GM12892 (cell line): Measurements from ENCODE around the gene NAB1.
"Not testable (repeated sequence)": the region's sequence is repeated elsewhere in the genome, so short reads cannot be mapped to it uniquely, and the experiment has no call there.

Source experiments
- DNase-seq: peaks from one replicate; pipeline ENCODE4 v3.0.0; 2011; ENCODE audit not compliant: insufficient read length
- FAIRE-seq: peaks from 2 replicates; lab custom pipeline; 2011; peaks lifted over from hg19 to GRCh38; lab: Jason Lieb, UNC
- POLR2A ChIP-seq: IDR thresholded peaks from 2 replicates; pipeline ENCODE4 v1.6.1; 2011; ENCODE audit warnings: low read depth, low read length, control low read depth
- POLR2AphosphoS5 ChIP-seq: IDR thresholded peaks from 2 replicates; pipeline ENCODE4 v1.6.1; 2011; ENCODE audit warnings: low read depth, low read length, control low read depth
- TAF1 ChIP-seq: IDR thresholded peaks from 2 replicates; pipeline ENCODE4 v1.6.1; 2011; ENCODE audit warnings: low read depth, mild to moderate bottlenecking, control low read depth, low read length, borderline replicate concordance

NAB1 gene

DNA sequence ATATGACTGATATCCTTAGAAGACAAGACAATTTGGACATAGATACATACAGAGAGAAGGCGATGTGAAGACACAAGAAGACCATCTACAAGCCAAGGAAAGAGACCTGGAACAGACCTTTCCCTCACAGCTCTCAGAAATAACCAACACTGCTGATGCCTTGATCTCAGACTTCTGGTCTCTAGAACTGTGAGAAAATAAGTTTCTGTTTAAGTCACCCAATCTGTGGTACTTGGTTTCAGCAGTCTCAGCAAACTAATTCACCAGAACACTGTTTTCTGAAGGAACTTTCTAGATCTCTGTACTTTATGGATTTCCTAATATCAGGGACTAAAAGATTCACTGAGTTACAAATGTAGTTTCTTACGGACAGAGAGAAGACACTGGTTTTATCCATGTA, 58.8 kb downstream of the NAB1 start:
- DNase-seq = no peak
- TF ChIP-seq POLR2AphosphoS5 (no peak), TAF1 (no peak), POLR2A (no peak)
- FAIRE-seq = peak; percentile 65

DNA sequence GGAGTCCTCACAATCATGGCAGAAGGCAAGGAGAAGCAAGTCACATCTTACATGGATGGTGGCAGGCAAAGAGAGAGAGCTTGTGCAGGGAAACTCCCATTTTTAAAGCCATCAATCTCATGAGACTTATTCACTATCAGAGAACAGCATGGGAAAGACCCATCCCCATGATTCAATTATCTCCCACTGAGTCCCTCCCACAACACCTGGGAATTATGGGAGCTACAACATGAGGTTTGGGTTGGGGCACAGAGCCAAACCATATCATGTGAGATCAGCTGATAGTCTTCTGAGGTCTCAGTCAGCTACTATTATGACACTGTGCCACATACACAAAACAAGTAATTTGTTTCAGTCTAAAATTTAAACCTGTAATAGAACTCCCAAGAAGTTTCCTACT, 59.8 kb downstream of the NAB1 start:
- FAIRE-seq, DNase-seq: not testable (repeated sequence)

GRCh38 chr2:190711069-190711468, 62.2 kb downstream of the NAB1 start:
- FAIRE-seq = no peak
- no peak for DNase-seq
- no peak for TF ChIP-seq TAF1
- TF ChIP-seq POLR2A = no peak
- TF ChIP-seq POLR2AphosphoS5 = no peak

GRCh38 chr2:190713471-190713870, 64.6 kb downstream of the NAB1 start:
- DNase-seq (no peak), FAIRE-seq (no peak)
- no peak for TF ChIP-seq POLR2A
- TF ChIP-seq POLR2AphosphoS5 = no peak
- no peak for TF ChIP-seq TAF1

- TF ChIP-seq TAF1 (no peak), POLR2AphosphoS5 (no peak), POLR2A (no peak)
- FAIRE-seq (no peak), DNase-seq (no peak)
These were observed 66.1 kb downstream of the NAB1 start for GRCh38 chr2:190714958-190715357.

DNA sequence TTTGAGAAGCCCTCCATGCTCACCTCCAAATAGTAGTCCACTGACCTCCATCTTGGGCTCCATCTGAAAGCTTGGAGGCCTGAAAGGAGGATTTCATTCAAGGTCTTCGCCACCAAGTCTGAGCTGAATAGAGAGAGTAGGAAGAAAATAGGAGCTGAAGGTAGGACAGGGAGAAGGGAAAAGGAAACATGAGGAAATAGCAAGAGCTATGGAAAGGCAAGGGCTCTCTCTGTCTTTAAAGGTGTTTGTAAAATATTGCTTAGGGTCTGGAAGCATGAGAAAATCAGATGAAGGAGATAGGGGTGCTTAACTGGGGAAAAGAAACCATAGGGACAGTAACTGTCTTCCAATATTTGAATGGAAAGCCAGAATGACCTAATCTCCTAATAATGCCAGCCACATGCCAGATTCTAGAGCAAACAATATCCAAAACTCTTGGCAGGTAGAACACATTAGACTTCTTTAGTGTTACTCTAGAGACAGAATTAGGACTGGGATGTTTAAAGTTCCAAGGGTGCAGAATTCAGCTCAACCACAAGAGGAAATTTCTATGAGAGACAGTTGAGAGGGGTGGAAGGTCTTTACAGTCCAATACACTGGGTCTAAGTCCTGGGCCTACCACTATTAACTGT, 67.4 kb downstream of the NAB1 start:
- DNase-seq = no peak
- FAIRE-seq = no peak
- TF ChIP-seq TAF1 (no peak), POLR2A (no peak), POLR2AphosphoS5 (no peak)

- TF ChIP-seq POLR2AphosphoS5 (no peak), POLR2A (no peak), TAF1 (no peak)
- FAIRE-seq (no peak), DNase-seq (no peak)
These were observed 68.4 kb downstream of the NAB1 start for GRCh38 chr2:190717306-190717705.

DNA sequence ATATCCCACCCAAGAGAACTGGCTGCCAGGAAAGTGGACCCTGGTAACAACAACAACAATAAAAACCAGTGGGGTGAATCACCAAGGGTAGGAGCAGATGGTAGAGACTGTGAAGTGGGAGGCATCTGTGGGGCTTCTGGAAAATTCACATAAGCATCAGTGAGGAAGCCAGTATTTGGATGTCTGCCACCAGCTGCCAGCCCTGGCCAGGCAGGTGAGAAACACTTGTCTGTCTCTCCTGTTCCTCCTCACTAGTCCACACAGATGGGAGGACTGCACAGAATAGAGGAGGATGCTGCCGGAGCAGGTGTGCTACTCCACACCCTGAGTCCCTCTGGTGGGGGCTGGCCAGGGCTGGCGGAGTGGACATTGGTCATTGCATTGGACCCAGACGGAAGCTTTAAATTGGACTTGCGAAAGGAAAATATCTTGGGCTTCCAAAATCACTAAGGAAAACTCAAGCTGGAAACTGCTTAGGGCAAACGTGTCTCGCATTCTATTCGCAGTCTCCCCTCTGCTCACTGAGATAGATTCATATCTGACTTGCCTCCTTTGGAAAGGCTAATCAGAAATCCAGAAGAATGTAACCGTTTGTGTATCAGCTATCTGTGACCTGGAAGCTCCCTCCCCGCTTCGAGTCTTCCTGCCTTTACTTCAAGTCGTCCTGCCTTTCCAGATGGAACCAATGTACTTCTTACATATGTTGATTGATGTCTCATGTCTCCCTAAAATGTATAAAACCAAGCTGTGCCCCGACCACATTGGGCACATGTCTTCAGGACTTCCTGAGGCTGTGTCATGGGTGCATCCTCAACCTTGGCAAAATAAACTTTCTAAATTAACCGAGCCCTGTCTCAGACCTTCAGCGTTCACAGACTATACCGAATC, 69.1 kb downstream of the NAB1 start:
- FAIRE-seq = peak; percentile 46
- TF ChIP-seq POLR2AphosphoS5 = no peak
- no peak for TF ChIP-seq POLR2A
- no peak for TF ChIP-seq TAF1
- no peak for DNase-seq

DNA sequence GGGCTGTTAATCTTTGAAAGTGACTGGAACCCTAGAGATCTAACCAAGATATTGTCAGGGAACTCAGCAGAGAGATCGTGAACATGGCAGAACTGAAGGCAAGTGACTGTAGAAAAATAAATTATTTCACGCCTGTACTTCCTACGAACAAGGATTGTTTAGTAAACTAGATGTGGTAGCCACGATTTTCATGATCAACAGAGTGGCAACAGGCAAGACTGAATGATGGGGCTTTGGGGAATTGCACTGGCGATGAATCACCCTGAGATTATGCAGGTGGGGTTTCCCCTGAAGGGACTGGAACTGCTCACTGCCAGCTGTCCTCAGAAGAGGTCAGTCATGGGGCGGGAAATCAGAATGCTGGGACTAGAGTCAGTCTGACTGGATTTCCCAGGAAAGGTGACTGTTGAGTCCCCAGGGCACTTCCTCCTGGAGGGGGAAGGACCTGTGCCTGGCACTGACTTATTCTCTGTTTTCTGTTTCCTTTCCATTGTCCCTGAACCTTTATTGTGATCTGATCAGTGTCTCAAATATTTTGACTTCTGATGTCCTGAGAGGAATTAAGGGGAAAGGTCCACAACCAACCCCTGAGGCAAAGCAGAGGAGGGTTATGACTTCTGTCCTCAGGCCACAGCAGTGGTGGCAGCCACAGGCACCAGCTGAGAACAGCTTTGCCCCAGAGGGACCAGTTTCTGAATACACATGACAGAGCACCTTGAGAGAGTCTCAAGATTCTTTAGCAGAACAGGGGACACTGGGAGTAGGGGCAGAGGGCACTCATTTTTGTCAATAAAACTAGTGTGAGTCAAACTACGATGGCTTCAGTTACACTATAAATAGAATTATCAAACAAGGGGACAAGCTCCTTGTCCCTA, 70.0 kb downstream of the NAB1 start:
- TF ChIP-seq POLR2AphosphoS5 = no peak
- no peak for TF ChIP-seq TAF1
- TF ChIP-seq POLR2A = no peak
- DNase-seq (no peak), FAIRE-seq (peak; percentile 70)

- DNase-seq = no peak
- FAIRE-seq = peak; percentile 56
- no peak for TF ChIP-seq TAF1
- no peak for TF ChIP-seq POLR2A
- no peak for TF ChIP-seq POLR2AphosphoS5
These were observed 71.4 kb downstream of the NAB1 start for GRCh38 chr2:190720276-190720675.

- no peak for DNase-seq
- FAIRE-seq = peak; percentile 38
- TF ChIP-seq TAF1 (no peak), POLR2AphosphoS5 (no peak), POLR2A (no peak)
These were observed 71.8 kb downstream of the NAB1 start for GRCh38 chr2:190720691-190721090.

DNA sequence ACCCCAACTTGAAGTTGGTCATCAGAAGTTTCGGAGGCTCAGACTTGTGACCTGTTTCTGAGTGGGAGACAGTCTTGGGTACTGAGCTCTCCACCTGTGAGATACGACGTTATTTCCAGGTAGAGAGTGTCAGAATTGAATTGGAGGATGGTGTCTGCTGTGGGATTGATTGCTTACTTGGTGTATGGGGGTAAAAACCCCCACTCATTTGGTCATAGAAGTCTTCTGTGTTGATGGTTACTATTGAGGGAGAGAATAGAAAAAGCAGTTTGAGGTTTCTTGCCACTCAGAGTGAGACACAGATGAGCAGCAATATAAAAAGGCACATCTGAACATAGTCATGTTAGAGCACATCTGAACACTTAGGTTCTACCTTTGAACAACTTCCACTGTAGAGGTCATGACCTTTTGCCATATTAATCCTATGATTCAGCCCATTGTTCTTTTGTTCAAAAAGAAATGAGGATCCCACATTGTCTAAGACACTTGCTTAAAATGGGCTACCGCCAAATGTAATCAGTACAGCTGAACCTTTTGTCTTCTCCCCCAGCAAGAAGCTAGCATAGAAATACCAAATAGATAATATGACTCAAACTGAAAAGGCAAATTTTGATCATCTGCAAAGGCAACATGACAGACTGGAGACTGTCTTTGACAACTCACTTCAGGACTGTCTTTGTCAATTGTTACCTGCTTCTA, 73.3 kb downstream of the NAB1 start:
- peak; percentile 92 for FAIRE-seq
- no peak for DNase-seq
- TF ChIP-seq POLR2A (peak; percentile 54; the same call in 1 of the 2 replicates), POLR2AphosphoS5 (peak; percentile 34; the same call in 1 of the 2 replicates), TAF1 (no peak)
